GM23338 (cell line): ENCODE measurements around the gene CBLL2. TPM values are rescaled to one million over a fixed set of nuclear protein-coding genes. Genes with fewer than 3 reads are reported as not detected.
A peak's percentile ranks its signal among the peaks of the same experiment; 100 is the strongest.

Source experiments
- ATAC-seq: fragments of 200-7000 bp; cut with Tn5 transposase; 3 replicates; pipeline ENCODE4 v1.9.1; 2020
- DNase-seq: peaks from one replicate; pipeline ENCODE4 v3.0.0-alpha.2; 2015; ENCODE audit warnings: low spot score
- H2AFZ ChIP-seq: fragments of 200-600 bp; sonication (generic); 2 replicates; pipeline ENCODE4 v1.8.0; 2016; ENCODE audit warnings: antibody characterized with exemption, mild to moderate bottlenecking, moderate library complexity
- H3F3A ChIP-seq: fragments of 200-600 bp; sonication (generic); replicated peaks from 2 replicates; pipeline ENCODE4 v1.8.0; 2017; ENCODE audit warnings: antibody characterized with exemption, mixed run types, low read depth
- H3K27ac ChIP-seq: fragments of 200-600 bp; sonication (generic); 2 replicates; pipeline ENCODE4 v1.6.1; 2016; ENCODE audit warnings: low read depth
- H3K27me3 ChIP-seq: fragments of 200-600 bp; sonication (generic); 2 replicates; pipeline ENCODE4 v1.8.0; 2016; ENCODE audit warnings: mild to moderate bottlenecking, mixed run types, moderate library complexity; ENCODE audit not compliant: insufficient read depth
- H3K36me3 ChIP-seq: fragments of 200-600 bp; sonication (generic); 2 replicates; pipeline ENCODE4 v1.8.0; 2016; ENCODE audit warnings: mild to moderate bottlenecking; ENCODE audit not compliant: insufficient read depth
- H3K4me1 ChIP-seq: fragments of 200-600 bp; sonication (generic); 2 replicates; pipeline ENCODE4 v1.8.0; 2016; ENCODE audit warnings: mild to moderate bottlenecking, moderate library complexity; ENCODE audit not compliant: insufficient read depth
- H3K4me2 ChIP-seq: fragments of 200-600 bp; sonication (generic); 2 replicates; pipeline ENCODE4 v1.7.1; 2017; ENCODE audit warnings: mixed run types
- H3K4me3 ChIP-seq: fragments of 200-600 bp; sonication (generic); 2 replicates; pipeline ENCODE4 v1.6.1; 2016; ENCODE audit warnings: mixed run types
- H3K79me2 ChIP-seq: fragments of 200-600 bp; sonication (generic); replicated peaks from 2 replicates; pipeline ENCODE4 v1.8.0; 2017; ENCODE audit warnings: mild to moderate bottlenecking; ENCODE audit not compliant: insufficient read depth
- H3K9me2 ChIP-seq: fragments of 200-600 bp; sonication (generic); 2 replicates; pipeline ENCODE4 v1.8.0; 2017; ENCODE audit not compliant: insufficient read depth
- H4K20me1 ChIP-seq: fragments of 200-600 bp; sonication (generic); replicated peaks from 2 replicates; pipeline ENCODE4 v1.8.0; 2017; ENCODE audit warnings: mild to moderate bottlenecking; ENCODE audit not compliant: insufficient read depth
- H3K27ac Mint-ChIP-seq: 2 replicates; pipeline ENCODE4 v1.8.0; 2020; ENCODE audit warnings: inconsistent platforms, mild to moderate bottlenecking, moderate library complexity, mixed read lengths
- H3K27me3 Mint-ChIP-seq: 3 replicates; pipeline ENCODE4 v1.8.0; 2022; ENCODE audit warnings: low read depth, mild to moderate bottlenecking, moderate library complexity, mixed read lengths, inconsistent platforms; ENCODE audit not compliant: insufficient read depth, poor library complexity
- H3K36me3 Mint-ChIP-seq: 3 replicates; pipeline ENCODE4 v1.8.0; 2021; ENCODE audit warnings: low read depth, mild to moderate bottlenecking, inconsistent platforms, moderate library complexity, mixed read lengths
- H3K4me1 Mint-ChIP-seq: 3 replicates; pipeline ENCODE4 v1.8.0; 2020; ENCODE audit warnings: mild to moderate bottlenecking, inconsistent platforms, mixed read lengths
- H3K4me3 Mint-ChIP-seq: 3 replicates; pipeline ENCODE4 v1.8.0; 2021; ENCODE audit warnings: moderate library complexity, mild to moderate bottlenecking, inconsistent platforms, mixed read lengths
- H3K9me3 Mint-ChIP-seq: 3 replicates; pipeline ENCODE4 v1.8.0; 2020; ENCODE audit warnings: moderate library complexity, mild to moderate bottlenecking, inconsistent platforms, mixed read lengths
- CREB1 ChIP-seq: fragments of 250-450 bp; sonication (Bioruptor Pico); IDR thresholded peaks from 2 replicates; pipeline ENCODE4 v1.5.0; 2020; ENCODE audit warnings: low read depth, mild to moderate bottlenecking, moderate library complexity
- EZH2 ChIP-seq: fragments of 200-600 bp; sonication (generic); IDR thresholded peaks from one replicate; pipeline ENCODE4 v1.8.0; 2017; ENCODE audit warnings: antibody characterized with exemption, mild to moderate bottlenecking, low read depth; ENCODE audit not compliant: unreplicated experiment
- EZH2phosphoT487 ChIP-seq: fragments of 200-600 bp; sonication (generic); IDR thresholded peaks from one replicate; pipeline ENCODE4 v1.8.1; 2018; ENCODE audit warnings: antibody characterized with exemption; ENCODE audit not compliant: unreplicated experiment
- JUNB ChIP-seq: IDR thresholded peaks from one replicate; pipeline ENCODE4 v1.6.1; 2016; ENCODE audit warnings: antibody characterized with exemption; ENCODE audit not compliant: unreplicated experiment
- NANOG ChIP-seq: IDR thresholded peaks from 2 replicates; pipeline ENCODE4 v1.6.1; 2016; ENCODE audit warnings: antibody characterized with exemption, borderline replicate concordance
- POLR2AphosphoS5 ChIP-seq: IDR thresholded peaks from 2 replicates; pipeline ENCODE4 v1.6.1; 2016; ENCODE audit warnings: antibody characterized with exemption, low read depth
- STAT1 ChIP-seq: IDR thresholded peaks from one replicate; pipeline ENCODE4 v1.6.1; 2016; ENCODE audit warnings: antibody characterized with exemption; ENCODE audit not compliant: unreplicated experiment
- ZNF114 ChIP-seq: fragments of 250-450 bp; sonication (Bioruptor Pico); IDR thresholded peaks from 2 replicates; pipeline ENCODE4 v1.5.0; 2020; ENCODE audit warnings: mild to moderate bottlenecking, moderate library complexity
- ZNF331 ChIP-seq: fragments of 250-450 bp; sonication (Bioruptor Pico); IDR thresholded peaks from 2 replicates; pipeline ENCODE4 v1.5.0; 2020; ENCODE audit warnings: low read depth, mild to moderate bottlenecking, moderate library complexity
- polyA plus RNA-seq: library from polyadenylated mRNA; unstranded; fragments of >200 nt; fragmentation: Nextera tagmentation; extraction: Ambion mirVana; gene quantifications from 2 replicates; pipeline ENCODE4 v1.2.1, GENCODE V29; 2016
- total RNA-seq: library from RNA; depleted of rRNA; stranded (reverse); fragments of >200 nt; shearing (Covaris generic); gene quantifications from 2 replicates; pipeline ENCODE4 v1.2.3, GENCODE V29; 2014
- TF ChIP-seq, protein P1 (sequence below), 2 experiments: fragments of 200-600 bp in 1 of 2; sonication (generic) in 1 of 2; conservative IDR thresholded peaks; 2 replicates each; pipeline versions ENCODE4 v1.5.1 to v1.6.1; 2016 to 2017; ENCODE audit warnings: antibody characterized with exemption in 2 of 2, low read depth in 2 of 2, mild to moderate bottlenecking in 2 of 2, moderate library complexity in 1 of 2
- TF ChIP-seq, protein P2 (sequence below): IDR thresholded peaks from one replicate; pipeline ENCODE4 v1.6.1; 2018; ENCODE audit warnings: antibody characterized with exemption; ENCODE audit not compliant: unreplicated experiment
- TF ChIP-seq, protein P3 (sequence below): IDR thresholded peaks from 2 replicates; pipeline ENCODE4 v1.6.1; 2016; ENCODE audit warnings: antibody characterized with exemption
- TF ChIP-seq, protein P4 (sequence below): fragments of 250-450 bp; sonication (Bioruptor Pico); IDR thresholded peaks from 2 replicates; pipeline ENCODE4 v1.5.0; 2020; ENCODE audit warnings: mild to moderate bottlenecking, moderate library complexity

Gene CBLL2
- total and polyA plus RNA-seq, 2 experiments from 2014 or later, result not detected

DNA sequence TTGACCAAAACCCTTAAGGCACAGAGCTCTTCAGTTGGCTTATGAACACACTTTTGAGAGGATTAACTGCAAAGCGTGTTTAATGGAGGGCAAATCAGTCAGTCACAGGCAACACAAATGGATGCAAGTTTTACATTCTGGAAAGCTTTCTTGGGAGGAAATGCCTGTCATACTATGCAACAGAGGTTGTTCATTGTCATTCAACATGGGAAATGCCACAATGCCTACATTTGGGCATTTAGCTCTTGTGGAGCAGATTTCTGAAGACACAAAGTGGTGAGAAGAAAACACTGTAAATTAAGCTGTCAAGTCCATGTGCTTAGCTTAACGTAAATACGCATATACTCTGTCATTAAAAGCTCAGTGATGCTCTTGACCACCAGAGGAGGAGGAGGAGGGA lies 41.1 kb downstream of the CBLL2 start:
- H3K27me3 ChIP-seq, result no peaks in the 10 kb centered on the region
- H3K36me3 ChIP-seq, result no peaks in the 10 kb centered on the region
- no peak overlapping the region for H2AFZ ChIP-seq
- Mint-ChIP-seq H3K4me1 (peaks cover 14% of the 10 kb centered on the region), H3K27me3 (no peaks in the 10 kb centered on the region), H3K27ac (peak overlapping the region; percentile 68; the same call in 1 of the 2 replicates), H3K4me3 (no peak overlapping the region), H3K36me3 (no peaks in the 10 kb centered on the region), H3K9me3 (no peaks in the 10 kb centered on the region)
- peak overlapping the region; percentile 79; the same call in 1 of the 2 replicates for H3K27ac ChIP-seq
- H3K4me2 ChIP-seq, result no peak overlapping the region
- H3K79me2 ChIP-seq, result no peaks in the 10 kb centered on the region
- H3K9me2 ChIP-seq, result no peaks in the 10 kb centered on the region
- H3F3A ChIP-seq, result no peaks in the 10 kb centered on the region
- no peak overlapping the region for H3K4me3 ChIP-seq
- ATAC-seq (peak; percentile 26; the same call in 1 of the 3 replicates), DNase-seq (peak; percentile 37)
- H4K20me1 ChIP-seq, result no peaks in the 10 kb centered on the region
- TF ChIP-seq, protein P1, sequence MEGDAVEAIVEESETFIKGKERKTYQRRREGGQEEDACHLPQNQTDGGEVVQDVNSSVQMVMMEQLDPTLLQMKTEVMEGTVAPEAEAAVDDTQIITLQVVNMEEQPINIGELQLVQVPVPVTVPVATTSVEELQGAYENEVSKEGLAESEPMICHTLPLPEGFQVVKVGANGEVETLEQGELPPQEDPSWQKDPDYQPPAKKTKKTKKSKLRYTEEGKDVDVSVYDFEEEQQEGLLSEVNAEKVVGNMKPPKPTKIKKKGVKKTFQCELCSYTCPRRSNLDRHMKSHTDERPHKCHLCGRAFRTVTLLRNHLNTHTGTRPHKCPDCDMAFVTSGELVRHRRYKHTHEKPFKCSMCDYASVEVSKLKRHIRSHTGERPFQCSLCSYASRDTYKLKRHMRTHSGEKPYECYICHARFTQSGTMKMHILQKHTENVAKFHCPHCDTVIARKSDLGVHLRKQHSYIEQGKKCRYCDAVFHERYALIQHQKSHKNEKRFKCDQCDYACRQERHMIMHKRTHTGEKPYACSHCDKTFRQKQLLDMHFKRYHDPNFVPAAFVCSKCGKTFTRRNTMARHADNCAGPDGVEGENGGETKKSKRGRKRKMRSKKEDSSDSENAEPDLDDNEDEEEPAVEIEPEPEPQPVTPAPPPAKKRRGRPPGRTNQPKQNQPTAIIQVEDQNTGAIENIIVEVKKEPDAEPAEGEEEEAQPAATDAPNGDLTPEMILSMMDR (conservative IDR thresholded peaks at IDR 0.05; ENCODE audit: low read depth in 2 of 2), result no peak
- TF ChIP-seq JUNB, result no peak
- TF ChIP-seq, protein P2, sequence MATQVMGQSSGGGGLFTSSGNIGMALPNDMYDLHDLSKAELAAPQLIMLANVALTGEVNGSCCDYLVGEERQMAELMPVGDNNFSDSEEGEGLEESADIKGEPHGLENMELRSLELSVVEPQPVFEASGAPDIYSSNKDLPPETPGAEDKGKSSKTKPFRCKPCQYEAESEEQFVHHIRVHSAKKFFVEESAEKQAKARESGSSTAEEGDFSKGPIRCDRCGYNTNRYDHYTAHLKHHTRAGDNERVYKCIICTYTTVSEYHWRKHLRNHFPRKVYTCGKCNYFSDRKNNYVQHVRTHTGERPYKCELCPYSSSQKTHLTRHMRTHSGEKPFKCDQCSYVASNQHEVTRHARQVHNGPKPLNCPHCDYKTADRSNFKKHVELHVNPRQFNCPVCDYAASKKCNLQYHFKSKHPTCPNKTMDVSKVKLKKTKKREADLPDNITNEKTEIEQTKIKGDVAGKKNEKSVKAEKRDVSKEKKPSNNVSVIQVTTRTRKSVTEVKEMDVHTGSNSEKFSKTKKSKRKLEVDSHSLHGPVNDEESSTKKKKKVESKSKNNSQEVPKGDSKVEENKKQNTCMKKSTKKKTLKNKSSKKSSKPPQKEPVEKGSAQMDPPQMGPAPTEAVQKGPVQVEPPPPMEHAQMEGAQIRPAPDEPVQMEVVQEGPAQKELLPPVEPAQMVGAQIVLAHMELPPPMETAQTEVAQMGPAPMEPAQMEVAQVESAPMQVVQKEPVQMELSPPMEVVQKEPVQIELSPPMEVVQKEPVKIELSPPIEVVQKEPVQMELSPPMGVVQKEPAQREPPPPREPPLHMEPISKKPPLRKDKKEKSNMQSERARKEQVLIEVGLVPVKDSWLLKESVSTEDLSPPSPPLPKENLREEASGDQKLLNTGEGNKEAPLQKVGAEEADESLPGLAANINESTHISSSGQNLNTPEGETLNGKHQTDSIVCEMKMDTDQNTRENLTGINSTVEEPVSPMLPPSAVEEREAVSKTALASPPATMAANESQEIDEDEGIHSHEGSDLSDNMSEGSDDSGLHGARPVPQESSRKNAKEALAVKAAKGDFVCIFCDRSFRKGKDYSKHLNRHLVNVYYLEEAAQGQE, result no peak
- TF ChIP-seq NANOG, result no peak
- no peak for TF ChIP-seq ZNF114 (CRISPR knock-in tag)
- TF ChIP-seq, protein P3, sequence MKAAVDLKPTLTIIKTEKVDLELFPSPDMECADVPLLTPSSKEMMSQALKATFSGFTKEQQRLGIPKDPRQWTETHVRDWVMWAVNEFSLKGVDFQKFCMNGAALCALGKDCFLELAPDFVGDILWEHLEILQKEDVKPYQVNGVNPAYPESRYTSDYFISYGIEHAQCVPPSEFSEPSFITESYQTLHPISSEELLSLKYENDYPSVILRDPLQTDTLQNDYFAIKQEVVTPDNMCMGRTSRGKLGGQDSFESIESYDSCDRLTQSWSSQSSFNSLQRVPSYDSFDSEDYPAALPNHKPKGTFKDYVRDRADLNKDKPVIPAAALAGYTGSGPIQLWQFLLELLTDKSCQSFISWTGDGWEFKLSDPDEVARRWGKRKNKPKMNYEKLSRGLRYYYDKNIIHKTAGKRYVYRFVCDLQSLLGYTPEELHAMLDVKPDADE, result no peak
- no peak for TF ChIP-seq STAT1
- no peak for TF ChIP-seq EZH2phosphoT487
- no peak for TF ChIP-seq EZH2
- TF ChIP-seq CREB1, result no peak
- no peak for TF ChIP-seq POLR2AphosphoS5
- TF ChIP-seq ZNF331 (CRISPR knock-in tag), result no peak
- TF ChIP-seq, protein P4, sequence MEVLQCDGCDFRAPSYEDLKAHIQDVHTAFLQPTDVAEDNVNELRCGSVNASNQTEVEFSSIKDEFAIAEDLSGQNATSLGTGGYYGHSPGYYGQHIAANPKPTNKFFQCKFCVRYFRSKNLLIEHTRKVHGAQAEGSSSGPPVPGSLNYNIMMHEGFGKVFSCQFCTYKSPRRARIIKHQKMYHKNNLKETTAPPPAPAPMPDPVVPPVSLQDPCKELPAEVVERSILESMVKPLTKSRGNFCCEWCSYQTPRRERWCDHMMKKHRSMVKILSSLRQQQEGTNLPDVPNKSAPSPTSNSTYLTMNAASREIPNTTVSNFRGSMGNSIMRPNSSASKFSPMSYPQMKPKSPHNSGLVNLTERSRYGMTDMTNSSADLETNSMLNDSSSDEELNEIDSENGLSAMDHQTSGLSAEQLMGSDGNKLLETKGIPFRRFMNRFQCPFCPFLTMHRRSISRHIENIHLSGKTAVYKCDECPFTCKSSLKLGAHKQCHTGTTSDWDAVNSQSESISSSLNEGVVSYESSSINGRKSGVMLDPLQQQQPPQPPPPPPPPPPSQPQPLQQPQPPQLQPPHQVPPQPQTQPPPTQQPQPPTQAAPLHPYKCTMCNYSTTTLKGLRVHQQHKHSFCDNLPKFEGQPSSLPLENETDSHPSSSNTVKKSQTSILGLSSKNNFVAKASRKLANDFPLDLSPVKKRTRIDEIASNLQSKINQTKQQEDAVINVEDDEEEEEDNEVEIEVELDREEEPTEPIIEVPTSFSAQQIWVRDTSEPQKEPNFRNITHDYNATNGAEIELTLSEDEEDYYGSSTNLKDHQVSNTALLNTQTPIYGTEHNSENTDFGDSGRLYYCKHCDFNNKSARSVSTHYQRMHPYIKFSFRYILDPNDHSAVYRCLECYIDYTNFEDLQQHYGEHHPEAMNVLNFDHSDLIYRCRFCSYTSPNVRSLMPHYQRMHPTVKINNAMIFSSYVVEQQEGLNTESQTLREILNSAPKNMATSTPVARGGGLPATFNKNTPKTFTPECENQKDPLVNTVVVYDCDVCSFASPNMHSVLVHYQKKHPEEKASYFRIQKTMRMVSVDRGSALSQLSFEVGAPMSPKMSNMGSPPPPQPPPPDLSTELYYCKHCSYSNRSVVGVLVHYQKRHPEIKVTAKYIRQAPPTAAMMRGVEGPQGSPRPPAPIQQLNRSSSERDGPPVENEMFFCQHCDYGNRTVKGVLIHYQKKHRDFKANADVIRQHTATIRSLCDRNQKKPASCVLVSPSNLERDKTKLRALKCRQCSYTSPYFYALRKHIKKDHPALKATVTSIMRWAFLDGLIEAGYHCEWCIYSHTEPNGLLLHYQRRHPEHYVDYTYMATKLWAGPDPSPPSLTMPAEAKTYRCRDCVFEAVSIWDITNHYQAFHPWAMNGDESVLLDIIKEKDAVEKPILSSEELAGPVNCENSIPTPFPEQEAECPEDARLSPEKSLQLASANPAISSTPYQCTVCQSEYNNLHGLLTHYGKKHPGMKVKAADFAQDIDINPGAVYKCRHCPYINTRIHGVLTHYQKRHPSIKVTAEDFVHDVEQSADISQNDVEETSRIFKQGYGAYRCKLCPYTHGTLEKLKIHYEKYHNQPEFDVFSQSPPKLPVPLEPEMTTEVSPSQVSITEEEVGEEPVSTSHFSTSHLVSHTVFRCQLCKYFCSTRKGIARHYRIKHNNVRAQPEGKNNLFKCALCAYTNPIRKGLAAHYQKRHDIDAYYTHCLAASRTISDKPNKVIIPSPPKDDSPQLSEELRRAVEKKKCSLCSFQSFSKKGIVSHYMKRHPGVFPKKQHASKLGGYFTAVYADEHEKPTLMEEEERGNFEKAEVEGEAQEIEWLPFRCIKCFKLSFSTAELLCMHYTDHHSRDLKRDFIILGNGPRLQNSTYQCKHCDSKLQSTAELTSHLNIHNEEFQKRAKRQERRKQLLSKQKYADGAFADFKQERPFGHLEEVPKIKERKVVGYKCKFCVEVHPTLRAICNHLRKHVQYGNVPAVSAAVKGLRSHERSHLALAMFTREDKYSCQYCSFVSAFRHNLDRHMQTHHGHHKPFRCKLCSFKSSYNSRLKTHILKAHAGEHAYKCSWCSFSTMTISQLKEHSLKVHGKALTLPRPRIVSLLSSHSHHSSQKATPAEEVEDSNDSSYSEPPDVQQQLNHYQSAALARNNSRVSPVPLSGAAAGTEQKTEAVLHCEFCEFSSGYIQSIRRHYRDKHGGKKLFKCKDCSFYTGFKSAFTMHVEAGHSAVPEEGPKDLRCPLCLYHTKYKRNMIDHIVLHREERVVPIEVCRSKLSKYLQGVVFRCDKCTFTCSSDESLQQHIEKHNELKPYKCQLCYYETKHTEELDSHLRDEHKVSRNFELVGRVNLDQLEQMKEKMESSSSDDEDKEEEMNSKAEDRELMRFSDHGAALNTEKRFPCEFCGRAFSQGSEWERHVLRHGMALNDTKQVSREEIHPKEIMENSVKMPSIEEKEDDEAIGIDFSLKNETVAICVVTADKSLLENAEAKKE (CRISPR knock-in tag), result no peak
- peaks cover 20% of the 10 kb centered on the region for H3K4me1 ChIP-seq
